ENCODE data around the gene SLC29A3. TPM values are rescaled to one million over a fixed set of nuclear protein-coding genes. Genes with fewer than 3 reads are reported as not detected.

Gene SLC29A3
- polyA plus RNA-seq, 12 donors: 2.2 to 6.8 (median 3.8) TPM; not detected in 2

DNA sequence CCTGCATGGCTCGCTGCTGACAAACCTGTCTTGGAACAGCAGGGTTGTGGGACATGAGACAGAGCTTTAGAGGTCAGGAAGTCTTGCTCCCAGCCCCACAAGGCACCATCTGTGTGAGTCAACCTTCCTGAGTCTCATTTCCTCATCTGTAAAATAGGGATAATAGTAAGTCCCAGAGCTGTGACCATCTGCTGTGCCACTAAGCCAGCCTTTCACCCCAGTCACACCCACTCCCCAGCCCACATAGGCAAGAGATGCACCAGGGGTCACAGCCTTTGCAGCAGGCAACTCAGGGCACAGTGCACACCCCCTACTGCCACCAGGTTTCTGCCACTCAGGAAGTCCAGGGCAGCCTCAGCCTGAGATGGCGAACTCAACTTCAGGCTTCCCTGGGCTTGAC, 48.2 kb downstream of the SLC29A3 start:
- DNase-seq: no peak

DNA sequence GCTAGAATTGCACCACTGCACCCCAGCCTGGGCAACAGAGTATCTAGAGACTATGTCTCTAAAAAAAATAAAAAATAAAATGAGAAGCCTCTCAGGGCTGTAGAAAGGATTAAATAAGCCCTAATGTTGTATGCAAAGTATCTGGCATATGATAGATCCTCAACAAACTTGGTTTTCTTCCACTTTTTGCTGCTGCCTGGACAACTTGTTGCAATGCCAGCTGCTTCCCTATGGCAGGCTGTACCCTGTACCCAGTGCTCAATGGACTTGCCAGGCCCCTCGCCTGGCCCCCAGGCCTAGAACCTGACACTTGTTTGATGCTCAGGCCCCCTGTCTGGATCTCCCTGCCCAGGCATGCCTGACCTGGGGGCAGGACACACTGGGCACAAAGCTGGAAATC, 49.1 kb downstream of the SLC29A3 start:
- no peak for DNase-seq

DNA sequence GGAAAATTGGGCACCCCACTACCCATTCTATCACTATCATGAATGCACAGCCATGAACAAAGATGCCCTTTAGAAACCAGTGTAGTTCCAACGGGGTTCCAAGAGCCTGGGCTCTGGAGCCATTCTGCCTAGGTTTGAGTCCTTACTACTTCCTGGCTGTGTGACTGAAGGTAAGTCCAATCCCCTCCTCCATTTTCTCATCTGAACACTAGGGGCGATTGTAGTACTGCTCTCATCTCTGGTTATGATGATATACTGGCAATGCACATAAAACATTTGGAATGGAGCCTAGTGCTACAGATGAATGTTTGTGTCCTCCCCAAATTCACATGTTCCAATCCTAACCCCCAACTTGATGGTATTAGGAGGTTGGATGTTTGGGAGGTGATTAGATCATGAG, 49.6 kb downstream of the SLC29A3 start:
- DNase-seq: no peak

DNA sequence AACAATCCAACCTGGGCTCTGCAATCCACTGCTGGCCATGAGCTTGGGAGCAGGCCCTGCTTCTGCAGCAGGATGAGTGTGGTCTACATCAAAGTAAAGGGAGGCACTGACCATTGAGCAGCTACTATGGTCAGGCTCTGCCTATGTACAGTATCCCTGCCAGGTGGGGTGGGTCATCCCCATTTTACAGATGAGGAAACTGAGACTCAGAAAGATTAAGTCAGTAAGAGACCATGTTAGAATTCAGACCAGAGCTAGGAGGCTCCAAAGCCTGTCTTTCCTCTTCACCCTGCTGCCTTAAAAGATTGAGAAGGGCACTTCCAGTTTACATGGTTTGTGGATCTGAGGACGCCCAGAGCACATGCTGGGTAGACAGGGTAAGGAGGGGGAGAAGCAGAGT, 50.5 kb downstream of the SLC29A3 start:
- no peak for DNase-seq

DNA sequence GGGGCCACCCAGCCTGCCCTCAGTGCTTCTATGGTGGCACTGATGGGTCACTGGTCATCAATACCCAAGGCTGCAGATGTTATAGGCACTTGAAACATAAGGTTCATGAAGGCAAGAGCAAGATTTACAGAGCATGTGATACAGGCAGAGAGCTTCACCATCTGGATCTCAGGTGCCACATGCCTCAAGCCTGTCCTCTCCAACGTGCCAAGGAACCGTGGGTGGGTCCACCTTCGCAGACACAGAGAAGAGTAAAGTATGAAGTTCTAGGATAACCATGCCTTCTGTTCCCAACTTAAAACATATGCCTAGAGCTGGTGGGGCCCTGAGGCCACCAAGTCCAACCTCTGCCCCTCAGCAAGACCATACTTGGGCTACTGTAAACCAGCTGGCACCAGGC, 51.0 kb downstream of the SLC29A3 start:
- DNase-seq: no peak

DNA sequence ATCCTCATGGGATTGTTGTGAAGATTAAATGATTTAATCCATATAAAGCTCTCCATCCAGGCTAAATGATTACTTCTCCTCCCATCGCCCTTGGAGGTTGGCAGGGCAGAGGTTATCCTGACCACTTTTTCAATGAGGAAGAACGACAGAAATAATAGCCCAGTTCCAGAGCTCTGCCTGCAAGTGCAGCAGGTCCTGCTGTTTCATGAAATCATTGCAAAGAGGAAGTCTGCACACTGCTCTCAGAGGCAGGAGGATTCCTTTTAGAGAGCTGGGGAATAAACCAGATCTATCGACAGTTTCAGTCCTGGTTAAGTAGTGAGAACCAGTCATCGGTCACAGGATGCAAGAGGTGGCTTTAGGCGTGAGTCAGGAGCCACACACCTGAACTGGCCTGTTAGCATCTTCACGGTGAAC, 52.7 kb downstream of the SLC29A3 start:
- no peak for DNase-seq

DNA sequence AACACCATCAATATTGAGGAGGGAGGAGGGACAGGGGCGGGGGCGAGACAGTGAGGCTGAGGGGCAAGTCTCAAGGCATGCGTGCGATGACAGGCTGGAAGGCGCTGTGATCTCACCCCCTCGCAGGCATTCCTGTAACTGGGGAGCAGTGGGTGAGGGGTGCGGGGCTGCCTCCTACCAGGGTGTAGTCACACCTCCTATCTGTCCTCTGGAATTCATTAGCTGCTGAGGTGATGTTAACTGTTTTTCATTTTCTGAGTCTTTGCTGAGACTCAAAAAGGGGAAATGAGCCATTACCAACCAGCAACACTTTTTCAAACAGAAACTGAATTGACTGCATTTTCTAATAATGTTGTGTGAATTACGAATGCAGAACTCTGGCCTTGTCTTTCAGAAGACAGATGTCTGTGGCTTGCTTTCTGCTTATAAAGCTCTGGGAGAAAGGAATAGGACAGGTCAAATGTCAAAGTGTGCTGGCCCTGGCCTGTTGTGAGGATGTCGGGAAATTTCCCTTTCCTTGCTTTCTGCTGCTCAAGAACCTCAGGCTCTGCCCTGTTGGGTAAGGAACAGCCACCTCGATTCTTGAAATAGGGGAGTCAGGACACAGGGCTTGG, 53.9 kb downstream of the SLC29A3 start:
- DNase-seq: no peak

DNA sequence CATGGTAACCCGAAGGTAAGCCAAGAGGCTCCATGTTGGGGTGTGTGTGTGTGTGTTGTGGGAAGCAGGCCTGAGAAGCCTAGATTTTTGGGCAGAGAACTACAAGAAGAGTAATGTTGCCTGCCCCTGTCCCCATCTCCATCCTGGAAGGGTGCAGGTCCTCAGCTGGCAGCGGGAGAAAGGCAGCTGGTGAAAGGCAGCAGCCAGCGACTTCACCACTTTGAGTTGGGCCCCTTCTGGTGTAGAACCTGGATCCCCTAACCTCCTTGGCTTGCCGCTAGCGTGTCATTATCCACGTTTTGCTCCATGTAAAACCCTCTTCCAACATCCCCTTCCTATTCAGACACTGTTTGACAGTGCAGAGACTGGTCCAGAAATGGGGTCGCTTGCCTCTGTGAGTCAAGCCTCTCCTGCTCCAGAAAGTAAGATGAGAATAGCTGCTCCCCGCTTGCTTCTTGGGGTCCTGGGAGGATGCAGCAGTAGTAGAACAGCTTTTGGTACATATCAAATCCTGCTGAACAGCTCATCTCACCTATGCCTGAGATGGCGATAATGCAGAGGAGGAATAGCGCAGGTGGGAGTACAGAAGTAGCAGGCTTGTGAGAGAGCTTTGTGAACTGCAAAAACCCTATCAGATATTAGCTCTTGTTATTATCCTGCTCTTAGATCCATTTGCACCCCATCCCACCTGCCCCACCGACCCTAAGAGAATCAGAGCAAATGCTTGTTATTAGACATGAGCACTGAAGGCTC, 55.6 kb downstream of the SLC29A3 start:
- no peak for DNase-seq

DNA sequence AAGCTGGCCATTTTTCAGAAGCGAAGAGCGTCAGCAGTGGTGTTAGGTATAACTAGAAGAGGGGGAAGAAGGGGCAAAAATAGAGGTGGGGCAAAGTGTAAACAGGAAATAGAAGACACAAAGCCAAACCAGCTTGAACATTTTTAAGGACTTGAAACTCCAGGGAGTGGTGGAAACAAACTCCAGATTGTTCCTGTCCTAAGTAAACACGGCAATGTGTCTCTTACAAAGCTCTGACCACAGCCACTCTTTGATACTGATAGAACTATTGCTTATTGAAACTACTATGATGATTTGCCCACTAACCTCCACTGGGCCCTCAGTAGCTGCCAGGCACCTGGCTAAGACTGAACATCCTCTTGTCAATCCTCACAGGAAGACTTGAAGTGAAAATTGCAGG, 56.9 kb downstream of the SLC29A3 start:
- no peak for DNase-seq

DNA sequence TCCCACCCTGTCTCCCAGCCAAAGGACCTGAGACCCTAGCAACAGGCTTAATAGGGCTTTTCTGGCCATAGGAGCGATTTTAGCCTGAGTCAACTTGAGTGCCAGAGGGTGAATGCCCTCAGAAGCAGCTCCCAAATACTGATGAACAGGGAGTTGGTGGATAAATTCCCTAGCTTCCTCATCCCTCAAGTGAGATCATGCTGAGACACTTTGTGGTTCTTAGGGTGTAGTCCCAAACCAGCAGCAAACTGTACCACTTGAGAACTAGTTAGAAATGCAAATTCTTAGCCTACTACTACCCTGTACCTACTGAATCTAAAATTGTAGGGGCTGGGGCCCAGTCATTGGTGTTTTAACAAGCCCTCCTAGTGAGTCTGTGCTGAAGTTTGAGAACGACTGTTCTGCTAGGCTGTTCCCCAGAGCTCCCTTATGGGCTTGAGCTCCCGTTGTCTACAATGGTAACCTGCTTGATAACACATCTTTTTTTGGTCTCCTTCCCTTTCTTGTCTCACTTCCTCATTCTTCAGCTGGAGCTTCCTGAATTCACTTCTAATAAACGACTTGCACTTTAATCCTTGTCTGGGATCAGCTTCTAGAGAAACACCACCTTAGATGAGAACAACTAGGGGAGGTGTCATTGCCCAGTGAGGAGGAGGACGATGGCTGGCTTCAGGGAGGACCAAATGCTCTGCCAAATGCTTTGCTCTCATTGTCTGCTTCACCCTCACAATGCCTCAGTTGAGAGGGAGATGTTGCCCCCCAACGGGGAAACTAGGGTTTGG, 59.5 kb downstream of the SLC29A3 start:
- DNase-seq: no peak

DNA sequence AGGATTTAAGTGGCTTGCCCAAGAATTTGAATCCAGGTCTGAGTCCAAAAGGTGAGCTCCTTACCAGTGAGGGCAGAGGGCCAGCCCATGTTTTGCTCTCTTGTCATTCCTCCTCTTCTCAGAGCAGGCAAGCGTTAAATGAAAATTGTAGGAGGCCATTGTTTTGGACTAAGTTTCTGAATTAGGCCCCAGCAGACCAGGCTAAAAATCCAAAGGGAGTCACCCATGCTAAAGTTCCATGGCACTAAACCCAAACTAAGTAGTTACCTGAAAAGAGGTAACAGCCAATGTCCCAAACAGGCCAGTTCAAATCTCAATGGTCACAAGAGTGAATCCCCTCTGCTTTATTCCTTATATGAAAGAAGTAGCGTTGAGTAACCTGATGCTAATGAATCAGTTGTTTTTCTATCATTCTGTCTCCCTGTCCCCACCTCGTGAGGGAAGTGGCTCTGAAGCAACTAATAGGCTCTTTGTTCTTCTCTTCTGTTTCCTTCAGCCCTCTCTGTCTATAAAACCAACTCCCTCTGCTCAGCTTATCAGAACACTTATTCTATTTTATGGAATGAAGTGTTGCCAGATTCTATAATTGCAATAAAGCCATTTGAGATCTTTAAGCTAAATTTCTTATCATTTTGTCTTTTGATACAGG, 60.2 kb downstream of the SLC29A3 start:
- DNase-seq: no peak

DNA sequence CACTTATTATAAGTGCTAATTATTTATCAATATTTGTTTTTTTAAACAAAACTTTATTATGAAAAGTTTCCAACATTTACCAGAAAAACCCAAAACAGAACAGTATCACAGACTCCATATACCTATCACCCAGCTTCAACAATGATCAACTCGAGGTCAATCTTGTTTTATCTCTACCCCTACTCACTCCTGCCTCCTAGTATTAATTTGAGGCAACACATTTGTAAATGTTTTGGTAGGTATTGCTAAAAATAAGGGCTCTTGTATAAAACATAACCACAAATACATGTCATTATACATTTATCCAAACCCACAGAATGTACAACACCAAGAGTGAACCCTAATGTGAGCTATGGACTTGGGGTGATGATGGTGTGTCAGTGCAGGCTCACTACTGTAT, 61.8 kb downstream of the SLC29A3 start:
- no peak for DNase-seq

DNA sequence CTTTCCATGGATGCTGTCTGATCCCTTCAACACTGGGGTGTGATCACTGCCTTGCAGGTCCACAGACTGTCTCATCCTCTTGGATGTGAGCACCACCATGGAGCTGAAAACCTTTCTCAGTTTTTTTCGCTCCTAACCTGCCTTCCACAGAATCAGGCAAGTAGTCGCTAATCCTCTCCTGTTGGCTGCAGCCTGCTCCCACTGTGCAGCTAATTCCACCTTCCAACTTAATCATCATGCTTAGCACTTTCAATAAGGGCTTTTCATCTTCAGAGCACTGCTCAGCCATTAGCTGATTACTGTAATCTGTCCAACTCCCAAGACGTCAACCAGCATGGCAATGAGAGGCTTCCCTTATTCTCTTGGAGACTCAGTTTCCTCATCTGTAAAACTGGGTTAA, 62.6 kb downstream of the SLC29A3 start:
- no peak for DNase-seq

DNA sequence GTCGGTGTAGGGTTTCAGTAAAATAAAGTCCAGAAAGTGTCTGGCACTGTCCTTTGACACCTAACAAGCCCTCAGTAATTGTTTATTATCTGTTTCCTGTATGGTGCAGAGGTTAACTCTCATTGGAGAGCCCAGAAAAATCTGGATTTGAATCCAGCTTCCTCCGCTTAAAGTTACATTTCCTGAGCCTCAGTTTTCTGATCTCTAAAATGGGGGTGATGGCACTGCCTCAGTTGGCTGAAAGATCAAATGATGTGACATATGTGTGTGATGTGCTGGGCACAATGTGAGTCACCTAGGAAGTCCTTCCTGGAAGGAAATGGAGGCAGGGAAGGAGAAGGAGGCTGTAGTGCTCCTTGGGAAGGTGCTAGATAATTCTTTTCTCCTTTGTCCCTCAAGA, 63.0 kb downstream of the SLC29A3 start:
- no peak for DNase-seq

DNA sequence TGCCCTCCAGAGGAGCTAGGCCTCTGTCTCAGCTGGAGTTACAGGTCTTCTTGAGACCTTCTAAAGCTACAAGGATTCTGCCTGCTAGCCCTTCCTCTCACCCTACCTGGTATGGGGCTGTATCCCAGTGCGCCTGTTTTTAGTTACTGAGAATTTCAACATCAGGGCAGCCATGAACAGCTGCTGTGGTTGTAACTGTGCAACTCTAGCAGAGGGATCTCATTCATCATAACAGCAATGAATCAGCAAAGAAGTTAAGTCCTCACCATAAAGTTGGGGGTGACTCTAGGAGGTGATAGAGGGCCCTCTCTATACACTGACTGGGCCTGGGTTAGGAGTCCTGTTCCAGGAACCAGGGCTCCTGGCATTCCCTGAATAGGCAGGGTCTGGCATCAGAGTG, 63.7 kb downstream of the SLC29A3 start:
- no peak for DNase-seq

DNA sequence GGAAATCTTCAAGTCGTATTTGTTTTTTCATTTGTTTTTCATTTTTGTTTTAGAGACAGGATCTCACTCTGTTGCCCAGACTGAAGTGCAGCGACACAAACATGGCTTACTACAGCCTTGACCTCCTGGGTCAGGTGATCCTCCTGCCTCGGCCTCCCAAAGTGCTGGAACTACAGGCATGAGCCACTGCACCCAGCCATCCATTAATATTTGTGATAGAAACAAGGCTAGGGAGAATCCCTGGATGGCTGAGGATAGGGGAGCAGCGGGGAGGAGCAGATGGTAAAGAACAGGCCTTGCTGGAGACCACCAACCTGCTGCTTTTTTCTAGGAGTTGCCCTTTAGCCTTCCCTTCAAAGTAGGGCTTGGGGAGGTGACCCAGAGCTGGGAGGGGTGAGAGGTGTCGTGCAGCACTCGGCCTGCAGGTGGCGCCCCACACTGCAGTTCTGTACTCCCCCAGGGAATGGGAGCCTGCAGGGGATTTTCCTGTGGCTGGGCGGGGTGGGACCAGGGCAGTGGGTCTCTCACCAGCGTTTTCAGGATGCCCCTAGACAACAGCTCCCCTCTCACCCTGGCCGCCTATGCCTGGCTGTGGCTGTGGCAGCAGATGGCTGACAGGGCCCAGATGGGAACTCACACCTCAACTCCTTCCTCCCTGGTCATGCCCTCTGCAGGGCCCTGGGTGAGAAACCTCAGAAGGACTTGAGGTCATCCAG, 65.1 kb downstream of the SLC29A3 start:
- DNase-seq: peak; percentile 49

DNA sequence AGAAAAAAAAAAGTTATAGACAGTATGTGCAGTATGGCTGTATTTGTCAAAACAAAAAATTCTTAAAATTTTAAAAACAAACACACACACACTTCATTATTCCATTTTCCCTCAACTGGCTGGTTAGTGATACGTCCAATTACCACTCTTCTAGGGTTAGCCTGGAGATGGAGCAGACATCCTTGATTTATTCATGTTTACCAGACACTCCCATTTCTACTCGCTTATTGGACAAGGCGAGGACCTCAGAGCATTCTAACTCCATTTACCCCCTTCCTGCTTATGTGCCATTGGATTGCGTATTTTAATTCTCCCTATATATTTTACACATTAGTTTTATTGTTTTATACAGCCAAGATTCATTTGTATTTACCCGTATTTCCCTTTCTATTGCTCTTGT, 69.1 kb downstream of the SLC29A3 start:
- no peak for DNase-seq

DNA sequence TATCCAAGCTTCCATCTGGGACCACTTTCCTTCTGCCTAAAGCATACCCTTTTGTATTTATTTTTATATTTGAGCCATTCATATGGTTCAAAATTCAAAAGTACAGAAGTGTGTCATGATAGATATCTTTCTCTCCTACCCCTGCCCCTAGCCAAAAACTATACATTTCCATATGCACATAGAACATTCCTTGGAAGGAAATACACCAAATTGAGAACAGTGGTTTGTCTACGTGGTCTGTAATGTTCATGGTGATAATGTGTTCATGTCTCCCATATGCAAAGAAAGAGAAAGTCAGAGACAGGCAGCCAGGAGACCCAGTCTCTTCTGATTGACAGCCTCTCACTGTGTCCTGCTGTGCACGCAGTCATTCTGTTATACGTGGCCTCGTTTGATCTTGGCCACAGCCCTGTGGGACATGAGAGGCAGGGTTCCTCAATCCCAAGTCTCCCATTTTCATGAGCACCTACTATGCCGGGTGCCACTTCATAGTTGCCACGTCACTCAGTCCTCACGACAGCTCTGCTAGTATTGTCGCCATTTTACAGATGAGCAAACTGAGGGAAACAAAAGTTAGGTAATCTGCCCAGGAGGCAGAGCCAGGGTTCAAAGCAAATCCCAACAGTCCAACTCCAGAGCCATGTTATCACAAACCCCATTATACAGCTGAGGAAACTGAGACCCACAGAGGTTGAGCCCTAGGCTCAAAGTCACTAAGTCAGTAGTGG, 69.7 kb downstream of the SLC29A3 start:
- DNase-seq: no peak

DNA sequence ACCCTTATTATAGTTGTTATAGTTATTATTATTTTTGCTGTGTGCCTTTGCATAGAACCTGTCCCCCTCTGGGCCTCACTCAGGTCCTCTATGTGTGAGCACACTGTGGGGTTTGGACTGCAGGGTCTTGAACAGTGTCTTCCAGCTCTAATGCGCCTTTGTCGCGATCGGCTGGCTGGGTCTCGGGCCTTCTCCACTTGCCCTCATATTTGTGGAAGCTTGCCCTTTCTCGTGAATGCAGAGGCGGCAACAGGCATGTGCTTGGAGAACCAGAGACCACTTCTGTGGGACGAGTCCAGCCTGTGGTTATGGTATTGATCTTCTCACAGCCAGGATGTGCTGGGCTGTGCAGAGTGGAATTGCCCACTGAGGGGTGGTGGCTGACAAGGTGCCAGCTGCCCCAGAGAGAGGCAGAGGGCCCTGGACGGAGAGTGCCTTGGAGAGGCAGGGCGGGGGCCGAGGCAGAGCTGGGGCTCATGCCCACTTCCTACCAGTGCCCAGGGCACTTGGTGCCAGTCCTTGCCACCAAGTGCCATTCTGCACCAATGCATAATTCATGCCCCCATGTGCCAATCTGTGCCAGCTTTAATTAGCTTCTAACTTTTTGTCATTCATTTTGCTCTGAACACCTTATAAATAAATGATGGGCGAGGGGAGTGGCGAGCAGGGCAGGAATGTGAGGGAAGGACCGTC, 70.9 kb downstream of the SLC29A3 start:
- no peak for DNase-seq

DNA sequence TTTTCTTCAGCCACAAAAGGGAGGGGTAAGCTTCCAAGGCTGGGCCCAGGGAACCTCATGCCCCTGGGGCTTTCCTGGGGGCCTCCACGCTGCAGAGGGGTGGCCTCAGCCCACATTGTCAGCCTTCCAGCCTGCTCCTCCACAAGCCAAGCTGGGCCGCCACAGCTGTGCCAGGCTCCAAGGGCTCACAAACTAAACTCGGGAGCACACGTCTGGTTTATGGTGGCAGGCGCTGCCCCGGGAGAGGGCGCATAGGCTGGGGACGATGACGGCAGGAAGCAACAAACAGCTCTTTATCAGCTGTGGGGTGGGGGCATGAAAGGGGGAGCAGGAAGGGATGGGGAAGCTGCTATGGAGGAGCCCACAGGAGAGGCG, 71.4 kb downstream of the SLC29A3 start:
- DNase-seq: no peak

All from muscle of arm (tissue), 12 donors.